Esophagus muscularis mucosa (tissue), 4 donors: Measurements from ENCODE around the gene PCP4.

ENCODE experiments used
- CTCF ChIP-seq, 3 experiments: fragments of 200-600 bp in 2 of 3; fragments of 450-650 bp in 1 of 3; sonication (generic) in 2 of 3; IDR thresholded peaks; one replicate each; pipeline ENCODE4 v1.5.1; 2017 to 2019; ENCODE audit warnings: antibody characterized with exemption in 3 of 3, mild to moderate bottlenecking in 2 of 3, moderate library complexity in 1 of 3
- EP300 ChIP-seq: sonication (generic); formaldehyde crosslinking; IDR thresholded peaks from one replicate; pipeline ENCODE4 v1.6.1; 2017; ENCODE audit warnings: antibody characterized with exemption
- POLR2A ChIP-seq: fragments of 450-650 bp; IDR thresholded peaks from one replicate; pipeline ENCODE4 v1.6.1; 2017; ENCODE audit warnings: antibody characterized with exemption, moderate library complexity, mild to moderate bottlenecking, low read depth
- POLR2AphosphoS5 ChIP-seq, 2 donors: sonication (generic); formaldehyde crosslinking; IDR thresholded peaks; one replicate each; pipeline ENCODE4 v1.6.1; 2017; ENCODE audit warnings: antibody characterized with exemption in 2 of 2

- TF ChIP-seq CTCF (IDR thresholded peaks at IDR 0.05) (no peak), POLR2AphosphoS5 (IDR thresholded peaks at IDR 0.05) (no peak), POLR2A (no peak), EP300 (no peak)
Measured at GRCh38 chr21:39840373-39841097, 26.7 kb upstream of the PCP4 start.
